Suppressor macrophage treated with lipopolysaccharide for 1 hour (primary cell): Measurements from ENCODE around the gene SH3BP4.

Experiments
- DNase-seq, 3 donors: peaks; one replicate each; pipeline ENCODE4 v3.0.0-alpha.2; 2020 to 2022

SH3BP4 gene

GRCh38 chr2:235066490-235066889 is 114.7 kb downstream of the SH3BP4 start:
- no peak for DNase-seq

- DNase-seq = no peak
These were observed 115.1 kb downstream of the SH3BP4 start for GRCh38 chr2:235066895-235067294.

GRCh38 chr2:235068701-235069100 is 116.9 kb downstream of the SH3BP4 start:
- DNase-seq = no peak

GRCh38 chr2:235070063-235070706 is 118.4 kb downstream of the SH3BP4 start:
- no peak for DNase-seq

GRCh38 chr2:235073868-235074413 is 122.1 kb downstream of the SH3BP4 start:
- DNase-seq = no peak

- no peak for DNase-seq
These were observed 125.2 kb downstream of the SH3BP4 start for GRCh38 chr2:235077046-235077445.

- no peak for DNase-seq
These were observed 126.4 kb downstream of the SH3BP4 start for GRCh38 chr2:235078182-235078581.

GRCh38 chr2:235078914-235079472 is 127.2 kb downstream of the SH3BP4 start:
- no peak for DNase-seq

GRCh38 chr2:235080101-235080500 is 128.3 kb downstream of the SH3BP4 start:
- DNase-seq = no peak

GRCh38 chr2:235082578-235083338 is 130.9 kb downstream of the SH3BP4 start:
- no peak for DNase-seq

- peak; percentile 26 to 44 (median 28) for DNase-seq
These were observed 132.0 kb downstream of the SH3BP4 start for GRCh38 chr2:235083822-235084221.

- no peak for DNase-seq
These were observed 132.6 kb downstream of the SH3BP4 start for GRCh38 chr2:235084424-235084823.

GRCh38 chr2:235085476-235085875 is 133.7 kb downstream of the SH3BP4 start:
- no peak for DNase-seq

- no peak for DNase-seq
These were observed 134.8 kb downstream of the SH3BP4 start for GRCh38 chr2:235086481-235087184.

GRCh38 chr2:235087832-235088495 is 136.1 kb downstream of the SH3BP4 start:
- DNase-seq = no peak

GRCh38 chr2:235088496-235088921 is 136.7 kb downstream of the SH3BP4 start:
- no peak for DNase-seq

GRCh38 chr2:235091421-235091820 is 139.6 kb downstream of the SH3BP4 start:
- DNase-seq = no peak

GRCh38 chr2:235091983-235092382 is 140.2 kb downstream of the SH3BP4 start:
- no peak for DNase-seq

GRCh38 chr2:235092433-235093223 is 140.8 kb downstream of the SH3BP4 start:
- no peak for DNase-seq

- DNase-seq = no peak
These were observed 142.6 kb downstream of the SH3BP4 start for GRCh38 chr2:235094457-235094856.

GRCh38 chr2:235095569-235095968 is 143.8 kb downstream of the SH3BP4 start:
- DNase-seq = no peak

- no peak for DNase-seq
These were observed 144.6 kb downstream of the SH3BP4 start for GRCh38 chr2:235096447-235096846.
